GM19455 (cell line): ENCODE measurements around the gene CRY2.

Experiments used
- ATAC-seq: cut with Tn5 transposase; IDR thresholded peaks from one replicate; pipeline ENCODE4 v1.9.1; 2021; ENCODE audit not compliant: unreplicated experiment

The CRY2 gene

DNA sequence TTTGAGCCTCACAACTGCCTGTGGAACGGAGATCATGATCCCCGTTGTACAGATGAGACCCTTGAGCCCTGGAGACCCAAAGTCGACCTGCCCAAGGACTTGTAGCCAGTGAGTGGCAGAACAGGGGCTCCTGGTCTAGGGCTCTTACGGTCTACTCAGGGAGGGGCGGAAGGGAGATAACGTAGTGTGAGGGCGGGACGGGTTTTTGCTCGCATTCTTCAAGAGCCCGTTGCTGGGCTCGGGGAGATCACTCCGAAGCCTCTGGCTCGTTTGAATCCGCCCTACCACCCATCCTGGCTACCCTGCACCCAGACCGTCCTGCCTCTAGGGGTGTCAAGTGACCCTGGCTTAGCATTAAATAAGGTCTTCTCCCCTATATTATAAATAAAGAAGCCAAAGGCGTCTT, 639 bp downstream of the CRY2 start:
- ATAC-seq: peak; percentile 11

DNA sequence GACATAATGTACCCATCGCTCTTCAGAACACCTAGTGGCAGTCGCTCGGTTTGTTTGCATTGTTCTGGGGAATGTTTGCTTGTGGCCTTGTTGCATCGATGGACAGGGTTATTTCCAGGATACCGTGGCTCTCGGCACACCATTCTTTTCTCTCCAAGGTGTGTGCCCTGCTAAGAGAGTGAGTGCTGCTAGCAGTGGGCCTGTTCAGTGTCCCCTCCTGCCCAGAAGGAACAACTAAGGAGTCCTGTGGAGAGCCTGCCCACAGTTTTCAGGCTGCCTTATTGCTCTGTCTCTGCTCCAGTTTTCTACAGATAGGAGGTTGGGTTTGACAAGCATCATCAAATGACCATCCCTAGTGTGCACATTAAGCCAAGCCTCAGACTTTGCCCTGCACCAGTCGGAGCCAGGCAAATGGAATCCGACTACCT, 1.4 kb downstream of the CRY2 start:
- no peak for ATAC-seq

DNA sequence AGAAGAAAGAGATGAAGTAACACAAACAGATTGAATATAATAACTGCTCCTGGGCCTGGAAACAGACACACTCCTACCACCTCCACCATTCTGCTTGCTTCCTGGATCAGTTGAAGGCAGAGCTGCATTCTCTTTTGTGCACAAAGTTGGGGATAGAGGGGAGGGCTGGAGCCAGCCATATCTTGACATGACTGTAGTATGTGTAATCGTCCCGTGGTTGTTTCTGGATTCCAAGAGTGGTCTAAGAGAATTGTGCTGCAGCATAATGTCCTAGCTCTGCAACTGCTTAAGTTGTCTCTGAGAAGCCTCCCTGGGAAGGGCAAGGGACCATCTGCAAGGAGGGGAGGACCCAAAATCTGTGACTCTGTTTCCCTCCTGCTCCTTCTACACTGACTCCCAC, 3.2 kb downstream of the CRY2 start:
- no peak for ATAC-seq

DNA sequence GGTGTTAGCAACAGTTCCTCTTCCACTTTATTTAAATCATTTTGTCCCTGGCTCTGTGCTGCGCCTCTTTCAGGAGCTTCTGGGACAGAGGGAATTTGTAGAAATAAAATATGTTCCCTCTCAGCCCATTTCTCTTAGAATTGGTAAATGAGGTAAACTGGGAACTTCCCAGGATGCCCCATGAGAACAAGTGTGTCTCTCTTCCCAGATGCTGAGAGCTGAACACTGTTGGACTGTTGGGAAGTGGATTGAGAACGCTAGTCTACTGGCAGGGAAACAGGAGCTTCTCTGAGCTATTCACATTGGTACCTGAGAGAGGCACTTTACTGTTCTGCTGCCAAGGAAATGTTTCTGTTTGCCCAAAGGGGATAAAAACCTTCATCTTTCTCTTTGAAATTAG, 4.0 kb downstream of the CRY2 start:
- no peak for ATAC-seq

DNA sequence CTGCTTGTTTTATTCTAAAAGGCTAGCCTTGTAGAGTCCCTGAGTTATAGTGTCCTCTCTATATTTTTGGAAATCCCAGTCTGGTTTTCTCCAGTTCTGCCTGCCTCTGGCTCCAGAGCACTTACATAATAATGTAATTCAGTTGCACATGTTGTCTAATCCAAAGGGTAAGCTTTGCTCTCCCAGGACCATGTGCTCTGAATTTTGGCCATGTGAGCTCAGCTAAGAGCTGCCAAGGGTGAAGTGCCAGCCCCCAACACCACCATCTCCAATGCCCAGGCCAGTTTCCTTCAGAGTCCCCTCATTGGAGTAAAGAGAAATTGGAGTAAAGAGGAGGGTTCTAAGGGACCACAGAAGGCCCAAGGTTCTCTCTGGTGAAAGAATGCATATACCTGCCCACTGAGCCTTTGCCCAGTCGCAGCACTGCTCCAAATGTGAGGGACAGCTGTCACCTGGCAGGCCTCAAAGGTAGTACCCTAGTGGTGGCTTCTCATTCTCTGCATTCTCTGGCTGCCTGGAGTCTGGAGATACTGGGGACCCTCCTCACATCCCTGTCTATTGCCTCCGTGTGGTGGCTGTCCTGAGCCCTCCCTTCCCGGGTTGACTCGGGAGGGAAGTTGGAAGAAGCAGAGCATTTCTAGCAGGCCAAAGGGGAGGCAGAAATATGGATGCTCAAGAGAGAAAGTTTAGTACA, 4.9 kb downstream of the CRY2 start:
- no peak for ATAC-seq

DNA sequence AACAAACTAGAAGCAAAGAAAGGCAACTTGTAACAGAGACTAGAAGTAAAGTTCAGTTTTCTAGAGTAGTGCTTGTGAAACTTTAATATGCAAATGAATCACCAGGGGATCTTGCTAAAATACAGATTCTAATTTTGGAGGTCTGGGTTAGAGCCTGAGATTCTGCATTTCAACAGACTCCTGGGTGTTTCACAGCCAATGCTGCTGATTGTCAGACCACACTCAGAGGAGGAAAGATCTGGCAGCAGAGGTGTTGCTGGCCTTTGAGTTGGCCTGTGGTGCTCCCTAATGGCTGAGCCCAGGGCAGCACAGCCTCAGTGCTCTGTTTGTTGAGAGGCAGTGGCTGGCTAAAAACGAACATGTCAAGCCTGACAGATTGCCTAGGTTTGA, 5.4 kb downstream of the CRY2 start:
- no peak for ATAC-seq

DNA sequence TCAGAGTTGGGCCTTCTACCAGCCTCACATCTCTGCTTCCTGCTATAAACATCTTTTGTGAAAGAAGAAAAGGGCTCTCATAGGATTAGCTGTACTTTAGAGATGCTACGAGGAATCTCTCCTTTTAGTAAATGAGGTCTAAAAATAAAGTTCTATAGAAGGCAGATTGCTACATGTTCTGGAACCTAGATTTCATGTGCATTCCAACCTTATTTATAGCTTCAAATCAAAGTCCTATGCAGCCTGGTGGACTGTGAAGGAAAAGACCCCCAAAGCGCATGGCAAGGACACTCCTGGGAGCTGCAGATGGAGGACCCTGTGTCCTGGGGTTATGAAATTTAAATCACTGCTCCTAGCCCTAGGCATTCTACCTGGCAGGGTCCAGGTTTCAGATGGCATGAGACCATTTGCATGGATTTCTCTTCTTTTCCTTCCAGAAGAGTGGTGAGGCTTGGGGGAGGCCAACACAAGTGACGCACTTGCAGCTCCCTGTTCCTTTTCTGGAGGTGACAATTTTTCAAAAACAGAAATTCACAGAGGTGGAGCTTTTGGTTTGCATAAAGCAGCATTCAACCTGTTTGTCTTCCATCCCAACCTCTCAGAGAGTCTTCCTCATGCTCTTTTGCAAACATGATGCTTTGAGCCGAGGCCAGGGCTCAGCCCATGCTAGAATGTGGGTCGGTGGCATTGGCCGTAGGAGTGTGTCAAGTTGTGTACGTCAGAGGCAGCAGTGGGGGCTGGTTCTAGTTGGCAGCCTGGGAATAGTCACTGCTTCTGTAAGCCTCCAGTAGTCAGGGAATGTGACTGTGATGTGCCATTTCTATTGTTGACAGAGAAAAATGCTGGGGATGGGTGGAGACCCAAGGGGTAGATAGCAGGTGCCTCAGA, 6.3 kb downstream of the CRY2 start:
- ATAC-seq: no peak

DNA sequence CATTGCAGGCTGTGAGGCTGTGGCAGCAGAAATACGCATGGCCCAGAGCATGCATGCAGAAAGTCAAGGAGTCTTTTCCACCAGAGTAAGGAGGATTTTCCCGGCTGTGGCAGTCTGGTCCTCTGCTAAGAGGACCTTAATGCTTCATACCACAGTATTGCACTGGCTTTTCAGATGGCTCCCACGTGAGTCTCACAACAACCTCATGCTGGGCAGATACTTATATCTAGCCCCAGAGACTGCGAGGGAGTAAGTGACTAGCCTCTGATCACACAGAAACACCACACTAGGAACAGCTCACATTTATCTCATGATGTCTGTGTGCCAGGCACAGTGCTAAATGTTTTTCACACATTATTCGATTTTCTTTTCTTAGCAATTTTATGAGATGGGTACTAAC, 8.0 kb downstream of the CRY2 start:
- no peak for ATAC-seq

DNA sequence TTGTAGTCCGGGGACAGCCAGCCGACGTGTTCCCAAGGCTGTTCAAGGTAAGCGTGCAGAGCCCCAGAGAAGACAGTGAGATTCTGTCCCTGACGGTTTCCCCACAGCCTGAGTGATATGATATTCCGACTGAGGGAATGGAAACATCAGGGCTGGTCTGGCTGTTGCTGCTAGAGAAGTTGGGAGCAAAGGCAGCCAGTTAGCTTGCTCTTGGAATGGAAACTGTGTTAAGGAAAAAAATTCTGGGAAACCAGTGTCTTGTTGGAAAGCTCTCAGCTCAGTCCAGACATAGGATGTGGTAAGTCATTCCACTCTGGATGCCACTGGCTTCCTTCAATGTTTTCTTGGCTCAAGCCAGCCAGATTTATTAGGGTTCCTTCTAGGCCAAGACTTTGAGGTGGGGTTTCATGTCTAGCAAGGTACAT, 8.8 kb downstream of the CRY2 start:
- ATAC-seq: no peak

DNA sequence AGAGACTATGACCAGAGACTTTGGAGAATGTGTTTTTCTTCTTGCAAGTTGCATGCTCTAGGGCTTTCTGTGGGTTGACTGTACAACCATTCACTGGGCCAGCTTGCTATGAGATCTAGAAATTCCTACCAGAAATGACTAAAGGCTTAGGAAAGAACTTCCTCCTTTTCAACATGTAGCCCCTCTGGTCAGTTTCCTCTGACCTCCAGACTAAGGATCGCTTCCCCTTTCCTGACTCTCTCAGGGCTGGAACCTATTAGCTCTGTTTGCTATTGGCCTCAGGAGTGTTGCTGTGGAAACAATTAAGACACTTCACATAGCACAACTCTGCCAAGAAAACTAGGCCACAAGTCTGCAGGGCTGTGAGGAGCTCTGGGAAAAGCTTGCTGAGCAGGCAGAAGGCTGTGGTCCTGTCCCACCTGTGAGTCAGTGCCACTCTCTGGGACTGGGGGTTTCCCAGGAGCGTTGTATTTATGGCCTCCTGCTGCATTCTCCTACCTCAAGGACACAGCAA, 10.7 kb downstream of the CRY2 start:
- ATAC-seq: no peak

DNA sequence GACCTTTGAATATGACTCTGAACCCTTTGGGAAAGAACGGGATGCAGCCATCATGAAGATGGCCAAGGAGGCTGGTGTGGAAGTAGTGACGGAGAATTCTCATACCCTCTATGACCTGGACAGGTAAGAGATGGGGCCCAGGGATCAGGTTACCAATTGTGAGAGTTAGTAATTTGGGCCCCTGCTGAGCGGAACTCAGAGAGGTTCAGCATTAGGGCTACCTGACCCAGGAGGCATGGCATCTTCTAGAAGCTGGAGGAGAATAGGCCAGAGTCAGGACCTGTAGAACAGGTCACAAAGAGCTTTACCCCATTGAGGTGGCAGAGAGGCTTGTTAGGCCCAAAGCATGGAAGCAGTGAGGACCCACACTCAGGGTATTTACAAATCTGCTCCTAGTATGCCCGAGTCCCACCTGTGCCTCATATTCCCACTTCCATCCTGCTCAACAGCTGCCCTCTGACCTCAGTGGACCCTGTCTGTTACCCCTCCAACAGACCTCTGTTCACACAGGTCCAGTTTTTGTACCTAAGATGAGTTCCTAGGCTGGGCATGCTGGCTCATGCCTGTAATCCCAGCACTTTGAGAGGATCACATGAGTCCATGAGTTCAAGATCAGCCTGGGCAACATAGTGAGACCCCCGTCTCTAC, 11.6 kb downstream of the CRY2 start:
- no peak for ATAC-seq

DNA sequence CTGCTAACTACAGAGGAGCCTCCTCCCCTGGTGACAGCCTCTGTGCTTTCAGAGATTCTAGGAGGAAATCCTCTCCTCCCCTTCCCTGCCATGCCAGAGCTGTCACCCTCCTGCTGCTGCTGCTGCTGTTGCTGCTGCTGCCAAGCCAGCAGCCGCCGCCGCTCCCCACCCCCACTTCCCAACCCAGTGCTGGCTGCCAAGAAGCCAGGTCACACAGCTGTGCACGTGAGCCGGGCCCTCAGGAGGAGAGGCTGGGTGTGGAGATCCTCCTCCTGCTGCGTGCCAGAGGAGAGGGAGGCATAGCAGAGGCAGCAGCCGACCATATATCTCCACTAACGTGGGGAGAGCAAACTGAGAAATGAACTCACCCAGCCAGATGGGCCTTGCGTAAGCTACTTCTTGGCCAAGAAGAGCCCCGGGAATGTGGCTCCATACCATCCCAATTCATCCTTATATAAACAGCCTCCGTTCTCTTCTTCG, 12.4 kb downstream of the CRY2 start:
- ATAC-seq: no peak

DNA sequence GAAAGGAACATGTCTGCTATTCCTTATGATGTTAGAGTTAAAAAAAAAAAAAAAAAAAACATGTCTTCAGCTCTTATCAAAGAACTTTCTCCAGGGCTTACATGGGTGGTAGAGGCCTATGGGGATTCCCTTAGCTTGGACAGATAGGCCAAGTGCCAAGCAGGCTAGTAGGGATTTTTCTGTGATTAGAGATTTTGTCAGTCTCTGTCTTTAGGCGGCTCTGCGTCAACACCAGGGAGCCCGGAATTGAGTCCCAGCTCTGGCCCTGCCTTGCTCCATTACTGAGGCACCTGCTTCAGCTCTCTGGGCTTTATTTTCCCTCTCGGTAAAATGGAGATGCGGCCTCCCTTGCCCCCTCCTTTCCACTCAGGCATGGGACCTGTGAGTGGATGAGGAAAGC, 13.1 kb downstream of the CRY2 start:
- ATAC-seq: no peak

DNA sequence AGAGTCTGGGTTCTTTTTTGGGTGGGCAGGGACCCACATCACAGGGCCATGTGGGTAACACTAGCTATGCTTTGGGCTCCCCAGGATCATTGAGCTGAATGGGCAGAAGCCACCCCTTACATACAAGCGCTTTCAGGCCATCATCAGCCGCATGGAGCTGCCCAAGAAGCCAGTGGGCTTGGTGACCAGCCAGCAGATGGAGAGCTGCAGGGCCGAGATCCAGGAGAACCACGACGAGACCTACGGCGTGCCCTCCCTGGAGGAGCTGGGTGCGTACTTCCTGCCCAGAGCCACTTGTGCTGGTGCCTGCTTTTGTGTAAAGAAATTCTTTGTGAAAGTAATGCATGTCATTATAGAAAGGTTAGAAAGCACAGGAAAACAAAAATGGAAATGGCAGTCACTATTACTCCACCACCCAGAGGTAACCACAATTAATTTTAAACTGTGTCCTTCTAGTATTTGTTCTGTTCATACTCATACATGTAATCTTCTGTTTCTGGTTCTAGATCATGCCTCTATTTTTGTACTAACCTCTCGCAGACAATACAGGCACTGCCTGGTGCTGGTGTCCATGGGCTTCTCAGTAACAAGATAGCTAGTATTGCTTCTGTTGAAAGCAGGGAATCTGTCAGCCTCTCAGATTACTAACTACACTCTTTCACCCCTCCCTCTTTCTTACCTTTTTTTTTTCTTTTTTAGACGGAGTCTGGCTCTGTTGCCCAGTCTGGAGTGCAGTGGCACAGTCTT, 13.7 kb downstream of the CRY2 start:
- no peak for ATAC-seq

DNA sequence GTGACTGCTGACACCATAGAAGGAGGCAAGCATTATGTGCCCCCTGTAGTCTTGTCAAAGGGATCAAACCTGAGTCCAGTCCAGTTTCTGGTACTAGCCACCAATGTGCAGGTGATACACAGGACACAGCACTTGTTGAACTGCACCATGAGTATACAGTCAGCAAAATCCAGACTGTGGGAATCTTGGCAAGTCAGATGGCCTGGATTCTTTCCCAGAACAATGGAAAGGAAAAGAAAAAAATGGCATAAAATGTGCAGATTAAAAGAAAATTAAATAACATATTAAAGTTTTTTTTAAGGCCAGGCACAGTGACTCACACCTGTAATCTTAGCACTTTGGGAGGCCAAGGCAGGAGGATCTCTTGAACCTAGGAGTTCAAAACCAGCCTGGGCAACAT, 16.8 kb downstream of the CRY2 start:
- ATAC-seq: no peak

DNA sequence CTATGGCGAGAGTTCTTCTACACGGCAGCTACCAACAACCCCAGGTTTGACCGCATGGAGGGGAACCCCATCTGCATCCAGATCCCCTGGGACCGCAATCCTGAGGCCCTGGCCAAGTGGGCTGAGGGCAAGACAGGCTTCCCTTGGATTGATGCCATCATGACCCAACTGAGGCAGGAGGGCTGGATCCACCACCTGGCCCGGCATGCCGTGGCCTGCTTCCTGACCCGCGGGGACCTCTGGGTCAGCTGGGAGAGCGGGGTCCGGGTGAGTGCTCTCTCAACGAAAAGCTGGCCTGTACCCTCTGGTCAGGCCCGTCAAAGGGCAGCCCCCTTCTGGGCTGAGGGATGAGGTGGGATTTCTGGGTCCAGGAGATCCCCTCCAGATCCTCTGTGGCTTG, 22.3 kb downstream of the CRY2 start:
- ATAC-seq: no peak

DNA sequence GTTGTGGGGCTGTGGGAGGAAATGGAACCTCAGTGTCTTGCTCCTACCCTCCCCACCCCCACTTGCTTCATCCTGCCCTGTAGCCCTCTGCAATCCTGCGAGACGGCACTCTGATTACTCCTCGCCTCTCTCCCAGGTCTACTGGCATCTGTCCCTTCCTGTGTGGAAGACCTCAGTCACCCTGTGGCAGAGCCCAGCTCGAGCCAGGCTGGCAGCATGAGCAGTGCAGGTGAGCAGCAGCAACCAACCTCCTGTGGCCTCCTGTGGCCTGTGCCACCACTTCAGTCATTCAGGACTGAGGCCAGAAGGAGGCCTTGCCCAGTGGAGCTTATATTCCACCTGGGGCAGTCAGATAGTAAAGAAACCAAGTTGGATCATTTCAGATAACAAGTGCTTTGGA, 23.4 kb downstream of the CRY2 start:
- no peak for ATAC-seq

DNA sequence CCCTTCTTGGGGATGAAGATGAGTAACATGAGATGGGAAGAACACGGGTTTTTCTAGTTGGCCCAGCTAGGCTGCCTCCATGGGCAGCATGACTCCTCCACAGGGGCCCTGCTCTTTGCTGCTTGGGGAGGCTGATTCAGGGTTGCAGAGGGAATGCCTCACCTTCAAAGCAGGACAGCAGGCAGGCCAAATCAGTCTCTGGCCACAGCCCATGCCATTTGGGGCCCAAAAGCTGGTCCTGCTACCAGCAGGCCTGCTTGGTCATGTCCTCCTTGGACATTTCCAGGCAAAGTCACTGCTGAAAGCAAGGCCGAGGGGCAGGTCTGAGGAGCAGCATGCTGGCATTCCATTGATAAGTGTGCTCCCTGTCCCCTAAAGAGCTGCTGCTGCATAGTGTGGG, 24.4 kb downstream of the CRY2 start:
- no peak for ATAC-seq

DNA sequence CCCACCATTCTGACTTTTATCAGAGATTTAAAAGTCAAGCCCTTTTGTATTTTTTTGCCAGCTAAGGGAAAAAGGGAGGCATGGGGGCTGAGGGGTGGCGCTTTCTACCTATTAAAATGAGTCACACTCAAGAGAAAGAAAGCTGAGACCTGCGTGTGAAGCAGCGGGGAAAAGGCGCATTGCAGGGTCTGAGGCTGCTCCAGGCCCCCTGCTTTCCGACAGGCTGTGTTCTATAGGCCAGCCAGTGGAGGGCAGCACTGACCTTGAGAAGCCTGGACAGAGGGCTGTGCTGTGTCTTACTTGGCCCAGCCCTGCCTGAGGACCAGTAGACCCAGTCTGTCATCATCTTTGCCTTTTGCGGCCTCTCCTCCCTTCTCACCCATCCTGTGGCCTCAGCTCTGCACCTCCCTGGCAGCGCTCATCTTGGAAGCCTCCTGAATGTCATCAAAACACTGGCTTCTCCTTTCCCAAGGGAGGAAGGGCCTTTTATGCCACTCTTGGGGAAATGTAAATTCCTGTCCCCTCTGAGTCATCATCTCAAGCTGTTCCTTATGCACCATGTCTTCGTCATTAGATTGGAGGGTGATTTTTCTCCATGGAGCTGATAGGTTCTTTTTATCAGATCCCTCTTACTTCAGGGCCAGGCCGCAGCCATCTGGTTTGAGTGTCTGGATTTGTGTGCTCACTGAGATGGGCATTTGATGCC, 25.5 kb downstream of the CRY2 start:
- no peak for ATAC-seq

DNA sequence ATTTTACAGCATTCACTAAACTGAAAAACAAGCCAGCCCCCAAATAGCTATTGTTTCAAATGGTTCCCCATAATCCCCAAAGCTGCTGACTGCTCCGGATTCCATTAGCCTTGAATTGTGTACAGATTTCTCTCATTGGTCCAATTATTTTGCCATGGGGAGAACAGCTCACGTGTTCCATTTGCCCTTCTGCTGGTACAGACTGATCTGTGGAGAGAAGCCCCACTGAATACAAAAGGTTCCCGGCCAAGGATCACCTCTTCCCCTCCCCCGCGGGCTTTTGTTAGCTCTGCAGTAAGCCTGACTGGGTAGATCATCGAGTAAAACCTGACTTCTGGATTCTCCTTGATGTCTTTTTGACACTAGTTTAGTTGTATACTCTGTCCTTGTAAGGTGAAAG, 29.1 kb downstream of the CRY2 start:
- ATAC-seq: no peak
